IPS-18c (cell line): ENCODE results near the gene TSPAN11.

Source experiments
- H3K4me3 ChIP-seq: 2 replicates; pipeline ENCODE4 v1.7.0; 2013; ENCODE audit warnings: low read depth, mild to moderate bottlenecking, low read length, moderate library complexity; ENCODE audit not compliant: insufficient read depth
- H3K9me3 ChIP-seq: one replicate; pipeline ENCODE4 v1.6.1; 2013; ENCODE audit warnings: mild to moderate bottlenecking, low read length, moderate library complexity; ENCODE audit not compliant: control insufficient read depth, insufficient read depth

The TSPAN11 gene

GRCh38 chr12:31035967-31036665 lies 109.6 kb downstream of the TSPAN11 start:
- H3K9me3 ChIP-seq = no peaks in the 10 kb centered on the region
- H3K4me3 ChIP-seq = no peak overlapping the region

GRCh38 chr12:31037028-31037427 lies 110.5 kb downstream of the TSPAN11 start:
- no peak overlapping the region for H3K4me3 ChIP-seq
- H3K9me3 ChIP-seq = no peaks in the 10 kb centered on the region

GRCh38 chr12:31037931-31038330 lies 111.4 kb downstream of the TSPAN11 start:
- Histone ChIP-seq H3K4me3 (no peak overlapping the region), H3K9me3 (no peaks in the 10 kb centered on the region)

- no peak overlapping the region for H3K4me3 ChIP-seq
- no peaks in the 10 kb centered on the region for H3K9me3 ChIP-seq
Measured at GRCh38 chr12:31041033-31041564, 114.6 kb downstream of the TSPAN11 start.
